HG03175 (cell line): ENCODE measurements around the gene PIEZO2.
"Not testable (repeated sequence)": the region's sequence is repeated elsewhere in the genome, so short reads cannot be mapped to it uniquely, and the experiment has no call there.

Experiments
- ATAC-seq: cut with Tn5 transposase; IDR thresholded peaks from one replicate; pipeline ENCODE4 v1.9.1; 2021; ENCODE audit warnings: mild to moderate bottlenecking, moderate library complexity; ENCODE audit not compliant: unreplicated experiment

The PIEZO2 gene

DNA sequence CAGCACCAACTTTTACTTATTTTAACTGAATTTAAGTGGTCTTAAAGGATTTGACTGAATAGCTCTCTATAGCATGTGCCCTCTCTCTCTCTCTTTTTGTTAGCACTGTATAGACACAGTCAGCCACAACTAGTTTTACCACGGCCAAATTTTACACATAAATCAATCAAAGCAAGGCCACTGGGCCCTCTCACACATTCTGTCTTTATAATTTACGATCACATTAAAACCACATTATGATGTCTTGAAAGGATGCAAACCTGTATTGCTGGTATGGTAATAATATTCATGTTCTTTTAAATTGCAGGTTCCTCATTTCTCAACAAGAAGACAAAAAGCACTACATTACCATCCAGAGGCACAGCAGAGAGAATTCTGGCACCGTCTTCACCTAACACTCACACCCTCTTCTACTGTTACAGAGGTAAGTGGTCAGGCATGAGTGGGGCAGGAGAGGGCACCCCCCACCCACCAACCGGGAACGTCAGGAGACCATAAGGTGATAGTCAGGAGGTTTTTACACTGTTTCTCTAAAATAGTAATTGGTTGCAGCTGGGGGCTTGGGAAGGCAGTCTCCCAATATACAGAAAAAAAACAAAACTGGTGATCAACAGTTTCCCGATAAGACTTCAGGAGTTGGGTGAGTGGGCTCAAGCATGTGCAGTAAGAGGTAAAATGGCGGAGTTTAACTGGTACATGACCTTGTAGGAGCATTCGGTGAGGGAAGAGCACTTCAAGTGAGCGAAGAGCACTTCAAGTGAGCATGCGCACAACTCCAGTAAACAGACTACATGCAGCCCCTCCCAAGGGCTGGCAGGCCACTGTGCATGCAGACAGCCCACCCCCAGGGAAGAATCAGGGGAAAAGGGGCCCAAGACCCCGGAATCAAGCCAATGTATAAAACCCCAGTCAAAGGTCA lies 296.7 kb downstream of the PIEZO2 start:
- ATAC-seq: no peak

DNA sequence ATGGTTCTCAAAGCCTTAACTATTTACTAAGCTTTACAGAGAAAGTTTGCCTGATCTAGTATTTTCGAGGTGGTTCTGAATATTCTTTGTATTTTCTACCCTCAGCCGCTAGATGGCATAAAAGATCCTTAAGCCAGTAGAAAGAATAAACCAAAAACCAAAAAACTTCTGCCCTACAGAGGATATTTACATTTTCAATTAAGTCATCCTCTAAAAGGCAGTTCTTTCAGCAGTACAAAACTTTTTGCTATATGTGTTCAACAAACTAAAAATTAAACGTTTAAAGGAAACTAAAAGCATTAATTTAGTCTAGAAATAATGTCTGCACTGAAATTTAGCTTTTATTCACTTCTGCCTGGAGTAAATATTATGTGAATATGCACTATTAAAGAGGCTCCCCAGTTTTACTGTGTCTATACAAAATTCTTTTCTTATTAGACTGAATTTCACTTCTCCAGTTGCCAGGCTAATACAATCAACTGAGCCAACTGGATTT lies 297.5 kb downstream of the PIEZO2 start:
- no peak for ATAC-seq

GRCh38 chr18:10850840-10851239 lies 298.5 kb downstream of the PIEZO2 start:
- no peak for ATAC-seq

DNA sequence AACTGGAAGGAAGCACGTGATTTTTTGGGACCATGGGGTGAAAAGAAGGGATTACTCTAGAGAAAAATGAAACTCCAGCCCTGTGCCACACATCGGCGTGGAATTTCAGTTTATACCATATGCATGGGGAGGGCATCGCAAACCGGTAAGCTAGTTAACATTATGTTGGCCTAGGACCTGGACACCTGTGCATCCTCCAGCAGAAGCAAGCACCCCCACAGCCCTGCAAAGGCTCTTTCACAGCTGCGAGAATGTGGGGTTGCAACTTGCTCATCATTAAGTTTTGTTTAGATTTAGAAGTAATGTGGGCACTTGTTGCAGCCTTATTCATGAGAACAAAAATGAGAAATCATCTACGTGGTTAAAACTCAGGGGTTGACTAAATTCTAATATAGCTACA lies 299.2 kb downstream of the PIEZO2 start:
- no peak for ATAC-seq

DNA sequence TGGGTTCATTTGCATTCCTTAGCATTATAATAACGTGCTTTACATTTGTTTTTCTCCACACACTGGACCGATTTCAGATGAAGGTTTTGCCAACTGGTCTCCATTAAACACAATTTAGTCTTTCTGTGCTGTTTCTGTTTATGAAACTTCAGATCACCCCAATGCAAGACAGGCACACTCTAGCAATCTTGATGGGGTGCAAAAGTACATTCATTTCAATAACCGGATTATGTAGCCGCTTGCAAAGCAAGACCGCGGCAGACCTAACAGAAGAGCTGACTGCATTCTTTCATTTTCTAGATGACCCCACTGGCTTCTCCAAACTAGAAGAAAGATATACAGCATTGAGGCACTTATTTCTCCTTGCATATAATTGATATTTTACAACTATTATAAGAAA lies 301.5 kb downstream of the PIEZO2 start:
- ATAC-seq: no peak

- no peak for ATAC-seq
Observed at GRCh38 chr18:10847408-10847790, 302.0 kb downstream of the PIEZO2 start.

DNA sequence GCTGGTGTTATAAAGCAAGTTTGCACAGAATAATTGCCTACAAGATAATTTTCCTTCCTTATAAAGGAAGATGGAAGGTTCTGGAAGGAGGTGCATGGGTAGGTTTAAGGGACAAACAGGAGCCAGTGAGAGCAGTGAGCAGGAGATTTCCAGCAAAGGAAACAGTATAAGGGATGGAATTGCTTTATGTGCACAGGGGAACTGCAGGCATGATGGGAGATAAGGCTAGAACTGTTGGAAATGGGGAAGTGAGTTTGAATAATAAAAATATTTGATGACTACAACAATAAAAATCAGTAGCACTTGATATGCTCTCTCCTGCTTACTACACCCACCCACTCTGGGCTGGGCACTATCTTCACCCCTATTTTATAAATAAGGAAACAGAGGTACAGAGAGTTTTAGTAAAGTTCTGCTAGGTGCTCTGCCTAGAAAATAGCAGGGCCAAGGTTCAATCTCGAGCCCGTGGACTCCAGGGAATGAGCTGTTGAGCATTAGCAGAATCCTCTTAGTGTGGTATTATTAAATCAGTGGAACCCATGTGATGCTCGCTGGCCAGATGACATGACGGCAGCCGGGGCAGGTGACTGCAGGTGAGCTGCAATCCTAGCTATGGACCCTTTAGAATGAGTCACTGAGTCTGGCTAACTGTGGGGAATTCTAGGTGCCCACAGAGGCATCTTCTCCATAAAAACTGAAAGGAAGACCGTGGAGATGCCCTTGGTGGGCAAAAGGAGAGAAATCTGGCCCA lies 302.5 kb downstream of the PIEZO2 start:
- no peak for ATAC-seq

DNA sequence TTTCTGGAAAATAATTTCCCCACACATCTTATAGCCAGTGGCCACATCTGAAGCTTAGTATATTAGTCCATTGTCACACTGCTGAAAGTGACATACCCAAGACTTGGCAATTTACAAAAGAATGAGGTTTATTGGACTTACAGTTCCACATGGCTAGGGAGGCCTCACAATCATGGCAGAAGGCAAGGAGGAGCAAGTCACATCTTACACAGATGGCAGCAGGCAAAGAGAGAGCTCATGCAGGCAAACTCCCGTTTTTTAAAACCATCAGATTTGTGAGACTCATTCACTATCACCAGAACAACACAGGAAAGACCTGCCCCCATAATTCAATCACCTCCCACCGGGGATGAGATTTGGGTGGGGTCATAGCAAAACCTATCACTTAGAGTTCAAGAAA lies 303.3 kb downstream of the PIEZO2 start:
- not testable (repeated sequence) for ATAC-seq

- no peak for ATAC-seq
Observed at GRCh38 chr18:10843565-10843964, 305.8 kb downstream of the PIEZO2 start.

DNA sequence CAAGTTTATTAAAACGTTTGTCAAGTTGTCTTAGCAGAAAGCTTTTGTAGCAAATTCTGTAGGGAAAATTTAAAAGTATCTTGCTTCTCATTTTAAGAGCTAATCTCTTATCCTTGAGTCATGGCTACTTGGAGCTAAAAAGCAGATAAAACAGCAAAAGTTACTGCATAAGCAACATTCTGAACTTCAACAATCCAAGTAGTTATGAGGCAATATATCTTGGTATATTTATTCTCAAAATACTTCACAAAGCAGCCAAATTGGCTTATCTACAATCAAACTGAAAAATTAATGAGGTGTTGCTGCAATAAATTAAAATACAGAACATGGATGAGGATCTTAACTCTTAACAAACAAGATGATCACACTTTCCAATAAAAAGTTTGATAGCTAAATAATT lies 306.5 kb downstream of the PIEZO2 start:
- no peak for ATAC-seq

DNA sequence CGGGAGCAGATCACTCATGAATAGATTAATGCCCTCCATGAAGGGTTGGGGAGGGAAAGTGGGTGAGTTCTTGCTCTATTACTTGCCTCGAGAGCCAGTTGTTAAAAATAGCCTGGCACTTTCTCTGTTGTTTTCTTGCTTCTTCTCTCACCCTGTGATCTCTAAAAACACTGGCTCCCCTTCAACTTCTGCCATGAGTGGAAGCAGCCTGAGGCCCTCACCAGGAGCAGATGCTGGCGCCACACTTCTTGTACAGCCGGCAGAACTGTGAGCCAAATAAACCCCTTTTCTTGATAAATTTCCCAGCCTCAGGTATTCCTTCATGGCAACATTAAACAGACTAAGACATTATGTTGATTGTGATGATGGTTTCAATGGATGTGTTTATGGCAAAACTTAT lies 307.0 kb downstream of the PIEZO2 start:
- no peak for ATAC-seq

- no peak for ATAC-seq
Observed at GRCh38 chr18:10841203-10841602, 308.2 kb downstream of the PIEZO2 start.

DNA sequence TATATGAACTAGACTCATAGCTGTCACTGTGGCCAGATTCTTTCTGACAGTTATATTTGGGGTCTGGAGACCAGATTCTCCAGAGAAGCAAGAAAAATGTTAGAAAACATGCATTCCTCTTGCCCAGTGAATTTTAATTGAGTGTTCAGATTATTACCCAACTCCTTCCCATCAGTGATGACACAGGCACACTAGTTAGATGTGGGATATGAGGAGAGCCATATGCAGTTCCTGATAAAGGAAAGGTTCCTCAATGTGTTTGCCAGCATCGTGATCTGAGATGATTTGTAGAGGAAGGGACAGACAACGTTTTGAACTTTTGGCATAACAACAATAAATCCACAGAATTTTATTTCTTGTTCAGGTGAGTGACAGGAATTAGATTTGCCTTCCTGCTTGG lies 308.6 kb downstream of the PIEZO2 start:
- no peak for ATAC-seq

- no peak for ATAC-seq
Observed at GRCh38 chr18:10839421-10839820, 309.9 kb downstream of the PIEZO2 start.

GRCh38 chr18:10838553-10838952 lies 310.8 kb downstream of the PIEZO2 start:
- peak; percentile 55 for ATAC-seq

DNA sequence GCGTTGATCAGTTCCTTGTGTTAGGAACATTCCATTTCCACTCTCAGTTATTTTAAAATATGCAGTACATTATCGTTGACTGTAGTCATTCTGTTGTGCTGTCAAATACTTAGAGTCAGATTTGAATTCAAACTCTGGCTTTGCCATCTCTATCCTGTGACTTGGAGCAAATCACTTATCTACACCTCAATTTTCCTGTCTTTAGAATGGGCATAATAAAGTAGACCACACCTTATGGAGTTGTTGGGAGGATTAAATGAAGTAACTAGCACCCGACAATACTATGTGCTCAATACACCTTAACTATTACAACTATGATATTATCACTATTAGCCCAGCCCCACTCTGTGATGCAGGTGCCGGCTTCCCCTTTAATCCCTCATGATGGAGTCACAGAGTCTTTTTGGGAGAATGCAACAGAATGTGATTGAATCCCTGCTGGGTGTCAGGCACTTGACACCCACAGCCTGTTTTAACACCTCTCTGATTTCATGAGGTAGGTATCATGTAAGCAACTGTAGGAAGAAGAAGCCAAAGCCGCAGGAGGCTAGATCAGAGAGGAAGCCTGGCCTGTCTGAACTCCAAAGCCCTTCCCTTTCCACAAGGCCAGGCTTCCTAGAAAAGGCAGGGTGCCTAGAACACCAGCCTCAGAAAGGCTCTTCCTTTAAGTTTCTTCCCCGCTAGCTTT lies 315.1 kb downstream of the PIEZO2 start:
- no peak for ATAC-seq

- no peak for ATAC-seq
Observed at GRCh38 chr18:10833656-10834055, 315.7 kb downstream of the PIEZO2 start.

GRCh38 chr18:10826400-10826799 lies 323.0 kb downstream of the PIEZO2 start:
- no peak for ATAC-seq

DNA sequence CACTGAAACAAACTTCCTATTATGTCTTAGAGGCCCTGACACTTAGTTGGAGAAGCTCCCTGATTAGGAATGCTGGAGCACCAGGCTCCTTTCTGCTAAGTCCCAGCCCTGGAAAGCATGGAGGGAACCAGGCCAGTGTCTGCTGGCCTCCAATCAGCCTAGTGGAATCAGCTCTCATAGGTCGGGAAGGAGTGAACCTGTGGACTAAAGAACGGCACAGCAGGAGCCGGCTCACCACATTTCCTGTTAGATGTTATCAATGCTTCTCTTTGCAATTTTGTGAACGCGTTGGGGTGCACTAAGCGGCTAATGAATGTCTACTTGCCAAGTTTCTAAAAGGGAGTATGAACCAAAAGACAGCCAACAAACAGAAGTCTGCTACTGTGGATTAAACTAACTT lies 326.9 kb downstream of the PIEZO2 start:
- no peak for ATAC-seq

DNA sequence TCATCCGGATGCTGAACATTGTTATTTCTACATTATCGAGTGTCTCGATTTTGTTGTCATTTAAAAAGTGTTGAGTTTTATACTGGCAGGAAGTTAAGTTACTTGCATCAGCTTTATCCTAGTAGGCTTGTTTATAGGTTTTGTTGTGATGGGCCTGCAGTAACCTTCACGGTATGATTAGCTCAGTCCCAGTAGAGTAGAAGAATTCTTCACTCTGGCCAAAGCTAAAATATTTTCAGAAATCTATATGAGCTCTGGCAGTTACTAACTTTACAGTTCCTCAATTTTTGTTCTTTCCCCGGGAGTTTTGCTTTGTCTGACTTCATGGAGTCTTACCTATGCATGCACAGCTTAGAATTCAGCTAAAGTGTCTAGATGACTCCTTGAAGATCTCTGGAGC lies 328.7 kb downstream of the PIEZO2 start:
- ATAC-seq: no peak

DNA sequence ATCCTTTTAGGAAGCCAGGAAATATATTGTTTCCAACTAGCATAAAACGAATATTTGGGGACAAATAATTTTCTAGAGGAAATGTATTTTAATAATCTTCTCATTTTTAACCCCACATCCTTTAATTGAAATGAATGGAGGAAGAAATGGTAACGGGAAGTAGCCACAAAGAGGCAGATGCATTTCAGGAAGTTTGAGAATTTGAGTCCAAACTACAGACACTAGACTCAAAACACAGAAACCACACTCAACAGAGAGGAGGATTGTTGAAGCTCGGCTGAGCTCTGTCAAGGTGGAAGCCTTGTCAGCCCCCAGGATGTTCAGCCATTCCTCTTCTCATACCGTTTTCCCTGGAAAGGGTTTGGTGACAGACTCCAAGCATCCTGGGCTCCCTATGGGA lies 335.0 kb downstream of the PIEZO2 start:
- ATAC-seq: no peak
